Retinal pigment epithelial cell (primary cell): Measurements from ENCODE around the gene SLC16A2.

ENCODE experiments used
- DNase-seq: peaks from one replicate; pipeline ENCODE4 v3.0.0-alpha.2; 2010; ENCODE audit warnings: low read depth
- H3K4me3 ChIP-seq: 2 replicates; pipeline ENCODE4 v1.5.1; 2011; ENCODE audit warnings: mild to moderate bottlenecking, low read length, control low read depth, moderate library complexity
- CTCF ChIP-seq: conservative IDR thresholded peaks from 2 replicates; pipeline ENCODE4 v1.5.1; 2011; ENCODE audit warnings: low read depth, low read length, control low read depth, inconsistent platforms

SLC16A2 gene

GRCh38 chrX:74523224-74523623 is 101.9 kb downstream of the SLC16A2 start:
- no peak overlapping the region for H3K4me3 ChIP-seq
- no peak for TF ChIP-seq CTCF
- DNase-seq, result no peak

- no peak overlapping the region for H3K4me3 ChIP-seq
- no peak for TF ChIP-seq CTCF
- DNase-seq, result no peak
Measured at GRCh38 chrX:74523870-74524735, 102.8 kb downstream of the SLC16A2 start.

- no peak for TF ChIP-seq CTCF
- H3K4me3 ChIP-seq, result no peak overlapping the region
Measured at GRCh38 chrX:74525116-74525515, 103.8 kb downstream of the SLC16A2 start.

GRCh38 chrX:74526764-74527163 is 105.5 kb downstream of the SLC16A2 start:
- no peak overlapping the region for H3K4me3 ChIP-seq
- no peak for DNase-seq
- TF ChIP-seq CTCF, result no peak

More at GRCh38 chrX:74525116-74525515, 103.8 kb downstream of the SLC16A2 start:
- no peak for DNase-seq

- TF ChIP-seq CTCF, result no peak
- H3K4me3 ChIP-seq, result no peak overlapping the region
- no peak for DNase-seq
Measured at GRCh38 chrX:74527350-74527749, 106.1 kb downstream of the SLC16A2 start.

DNA sequence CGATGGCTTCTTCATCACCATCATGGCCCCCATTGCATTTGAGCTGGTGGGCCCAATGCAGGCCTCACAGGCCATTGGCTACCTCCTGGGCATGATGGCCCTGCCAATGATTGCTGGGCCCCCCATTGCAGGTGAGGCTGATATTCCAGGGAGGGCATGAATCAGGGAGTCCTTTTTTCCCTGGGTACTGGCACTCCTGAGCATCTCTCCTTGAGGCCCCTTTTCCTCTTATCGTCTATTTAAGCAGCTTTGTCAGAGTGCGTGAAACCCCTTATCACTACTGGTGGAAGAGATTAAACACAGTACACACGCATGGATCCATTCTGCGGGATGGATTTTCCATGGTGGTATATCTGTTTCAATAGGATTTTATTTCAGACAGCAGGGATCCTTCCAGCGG is 108.0 kb downstream of the SLC16A2 start:
- TF ChIP-seq CTCF, result no peak
- H3K4me3 ChIP-seq, result no peak overlapping the region
- DNase-seq, result no peak

GRCh38 chrX:74531081-74531480 is 109.8 kb downstream of the SLC16A2 start:
- TF ChIP-seq CTCF, result no peak
- H3K4me3 ChIP-seq, result no peak overlapping the region

More at GRCh38 chrX:74531081-74531480, 109.8 kb downstream of the SLC16A2 start:
- DNase-seq, result no peak
